ENCODE measurements around the gene USP35.

USP35 gene

GRCh38 chr11:78223320-78223954 lies 34.7 kb downstream of the USP35 start:
- Histone ChIP-seq H3K4me3 (ENCODE audit: low read length, poor library complexity, severe bottlenecking) (no peak overlapping the region), H3K27me3 (ENCODE audit: insufficient read depth, low read length, poor library complexity, severe bottlenecking) (no peaks in the 10 kb centered on the region), H4K20me1 (ENCODE audit: insufficient read depth, low read length, poor library complexity, severe bottlenecking) (no peaks in the 10 kb centered on the region), H3K9me2 (replicated peaks; ENCODE audit: low read depth, low read length) (no peaks in the 10 kb centered on the region), H3K4me2 (ENCODE audit: low read depth, low read length, poor library complexity, severe bottlenecking) (no peak overlapping the region), H3K9ac (ENCODE audit: low read depth, low read length, poor library complexity, severe bottlenecking) (no peak overlapping the region), H3K4me1 (ENCODE audit: insufficient read depth, low read length, poor library complexity, severe bottlenecking) (peaks cover 5% of the 10 kb centered on the region), H3F3A (ENCODE audit: low read depth) (no peaks in the 10 kb centered on the region), H2AFZ (ENCODE audit: low read length) (no peak overlapping the region), H3K9me3 (ENCODE audit: insufficient read depth, low read depth, low read length) (no peaks in the 10 kb centered on the region), H3K79me2 (ENCODE audit: insufficient read depth, low read length) (no peaks in the 10 kb centered on the region), H3K36me3 (ENCODE audit: insufficient read depth, low read length) (no peaks in the 10 kb centered on the region)
- TF ChIP-seq CTCF (conservative IDR thresholded peaks at IDR 0.05; ENCODE audit: low read length), result no peak
- no peak for TF ChIP-seq EZH2phosphoT487 (IDR thresholded peaks at IDR 0.05; ENCODE audit: borderline replicate concordance)

GRCh38 chr11:78224506-78224905 lies 35.8 kb downstream of the USP35 start:
- Histone ChIP-seq H3K4me2 (ENCODE audit: low read depth, low read length, poor library complexity, severe bottlenecking) (no peak overlapping the region), H4K20me1 (ENCODE audit: insufficient read depth, low read length, poor library complexity, severe bottlenecking) (no peaks in the 10 kb centered on the region)
- TF ChIP-seq CTCF (conservative IDR thresholded peaks at IDR 0.05; ENCODE audit: low read length), result no peak
- no peak for TF ChIP-seq EZH2phosphoT487 (IDR thresholded peaks at IDR 0.05; ENCODE audit: borderline replicate concordance)

GRCh38 chr11:78224906-78225420 lies 36.2 kb downstream of the USP35 start:
- Histone ChIP-seq H3K4me3 (ENCODE audit: low read length, poor library complexity, severe bottlenecking) (no peak overlapping the region), H3K9me2 (replicated peaks; ENCODE audit: low read depth, low read length) (no peaks in the 10 kb centered on the region), H3K27me3 (ENCODE audit: insufficient read depth, low read length, poor library complexity, severe bottlenecking) (no peaks in the 10 kb centered on the region), H4K20me1 (ENCODE audit: insufficient read depth, low read length, poor library complexity, severe bottlenecking) (no peaks in the 10 kb centered on the region), H3K4me2 (ENCODE audit: low read depth, low read length, poor library complexity, severe bottlenecking) (no peak overlapping the region), H3K4me1 (ENCODE audit: insufficient read depth, low read length, poor library complexity, severe bottlenecking) (peaks cover 8% of the 10 kb centered on the region), H2AFZ (ENCODE audit: low read length) (no peak overlapping the region), H3F3A (ENCODE audit: low read depth) (no peaks in the 10 kb centered on the region), H3K79me2 (ENCODE audit: insufficient read depth, low read length) (no peaks in the 10 kb centered on the region), H3K9me3 (ENCODE audit: insufficient read depth, low read depth, low read length) (no peaks in the 10 kb centered on the region), H3K36me3 (ENCODE audit: insufficient read depth, low read length) (no peaks in the 10 kb centered on the region), H3K9ac (ENCODE audit: low read depth, low read length, poor library complexity, severe bottlenecking) (no peak overlapping the region)
- TF ChIP-seq EZH2phosphoT487 (IDR thresholded peaks at IDR 0.05; ENCODE audit: borderline replicate concordance), result no peak
- TF ChIP-seq CTCF (conservative IDR thresholded peaks at IDR 0.05; ENCODE audit: low read length), result no peak

More at GRCh38 chr11:78224506-78224905, 35.8 kb downstream of the USP35 start:
- no peaks in the 10 kb centered on the region for H3K9me3 ChIP-seq (ENCODE audit: insufficient read depth, low read depth, low read length)
- no peak overlapping the region for H3K4me3 ChIP-seq (ENCODE audit: low read length, poor library complexity, severe bottlenecking)
- no peak overlapping the region for H2AFZ ChIP-seq (ENCODE audit: low read length)
- no peak overlapping the region for H3K9ac ChIP-seq (ENCODE audit: low read depth, low read length, poor library complexity, severe bottlenecking)
- H3K79me2 ChIP-seq (ENCODE audit: insufficient read depth, low read length), result no peaks in the 10 kb centered on the region
- H3K4me1 ChIP-seq (ENCODE audit: insufficient read depth, low read length, poor library complexity, severe bottlenecking), result peaks cover 8% of the 10 kb centered on the region
- no peaks in the 10 kb centered on the region for H3K27me3 ChIP-seq (ENCODE audit: insufficient read depth, low read length, poor library complexity, severe bottlenecking)
- H3K36me3 ChIP-seq (ENCODE audit: insufficient read depth, low read length), result no peaks in the 10 kb centered on the region
- no peaks in the 10 kb centered on the region for H3F3A ChIP-seq (ENCODE audit: low read depth)
- H3K9me2 ChIP-seq (replicated peaks; ENCODE audit: low read depth, low read length), result no peaks in the 10 kb centered on the region
